Measurements from ENCODE around the gene RNF223. TPM values are rescaled to one million over a fixed set of nuclear protein-coding genes. Genes with fewer than 3 reads are reported as not detected.

RNF223 gene
- total RNA-seq, 1 experiment from 2014 or later, result 0.08 TPM

- no TSS peak for BruUV-seq (replicated peaks)
- no peak overlapping the region for H3K27ac ChIP-seq (ENCODE audit: low read length)
- no peaks in the 10 kb centered on the region for H3K27me3 ChIP-seq (ENCODE audit: control insufficient read depth, insufficient read depth, low read length)
- in situ Hi-C loops (cut with HindIII; ENCODE audit: low pct_unique_long_range_greater_than_20kb, low sequenced_read_pairs), result no loop called here
- H3K36me3 ChIP-seq (ENCODE audit: control insufficient read depth, insufficient read depth, low read length), result no peaks in the 10 kb centered on the region
- H3K9me3 ChIP-seq (ENCODE audit: control insufficient read depth, insufficient read depth, low read depth, low read length), result no peaks in the 10 kb centered on the region
- CTCF ChIA-PET, result no interaction called here
- H3K4me3 ChIP-seq (ENCODE audit: low read depth in 2 of 2, low read length in 2 of 2), result no peak overlapping the region
- TF ChIP-seq CTCF (IDR thresholded peaks at IDR 0.05) (no peak), REST (IDR thresholded peaks at IDR 0.05; ENCODE audit: insufficient read depth in 1 of 2, low read depth in 2 of 2, low read length in 1 of 2) (no peak), TCF7L2 (IDR thresholded peaks at IDR 0.05; ENCODE audit: low read depth, low read length) (no peak), SIN3A (IDR thresholded peaks at IDR 0.05; ENCODE audit: borderline replicate concordance, insufficient read depth, low read depth, low read length) (no peak), POLR2AphosphoS5 (IDR thresholded peaks at IDR 0.05; ENCODE audit: low read depth, low read length) (no peak)
- intact Hi-C loops (cut with micrococcal nuclease; ENCODE audit: unreplicated experiment), result no loop called here
- ATAC-seq (no peak), DNase-seq (ENCODE audit: low read depth, low spot score) (no peak)
- no peaks in the 10 kb centered on the region for H3K4me1 ChIP-seq (ENCODE audit: control insufficient read depth, insufficient read depth, low read length)
- POLR2A ChIA-PET, result no interaction called here
These were observed 14.1 kb upstream of the RNF223 start for GRCh38 chr1:1088029-1088800.

GRCh38 chr1:1087351-1088028 is 13.4 kb upstream of the RNF223 start:
- in situ Hi-C loops (cut with HindIII; ENCODE audit: low pct_unique_long_range_greater_than_20kb, low sequenced_read_pairs), result no loop called here
- Histone ChIP-seq H3K36me3 (ENCODE audit: control insufficient read depth, insufficient read depth, low read length) (no peaks in the 10 kb centered on the region), H3K4me3 (ENCODE audit: low read depth in 2 of 2, low read length in 2 of 2) (no peak overlapping the region), H3K27ac (ENCODE audit: low read length) (no peak overlapping the region), H3K27me3 (ENCODE audit: control insufficient read depth, insufficient read depth, low read length) (no peaks in the 10 kb centered on the region), H3K4me1 (ENCODE audit: control insufficient read depth, insufficient read depth, low read length) (no peaks in the 10 kb centered on the region), H3K9me3 (ENCODE audit: control insufficient read depth, insufficient read depth, low read depth, low read length) (no peaks in the 10 kb centered on the region)
- intact Hi-C loops (cut with micrococcal nuclease; ENCODE audit: unreplicated experiment), result no loop called here
- ChIA-PET CTCF (no interaction called here), POLR2A (interaction anchor here (0.7 kb wide), 1 partner anchor 9 kb away, joined by 3 read pairs; no protein-coding TSS in a partner anchor)
- BruUV-seq (replicated peaks), result no TSS peak
- DNase-seq (ENCODE audit: low read depth, low spot score) (no peak), ATAC-seq (no peak)
- TF ChIP-seq CTCF (IDR thresholded peaks at IDR 0.05) (no peak), REST (IDR thresholded peaks at IDR 0.05; ENCODE audit: insufficient read depth in 1 of 2, low read depth in 2 of 2, low read length in 1 of 2) (no peak), SIN3A (IDR thresholded peaks at IDR 0.05; ENCODE audit: borderline replicate concordance, insufficient read depth, low read depth, low read length) (no peak), POLR2AphosphoS5 (IDR thresholded peaks at IDR 0.05; ENCODE audit: low read depth, low read length) (no peak), TCF7L2 (IDR thresholded peaks at IDR 0.05; ENCODE audit: low read depth, low read length) (no peak)

All from Panc1 (cell line).